NCI-H2107 treated with DMSO at 0.1 percent for 48 hours (cell line): Measurements from ENCODE around the gene FBF1.

Experiments
- DNase-seq: peaks from one replicate; lab custom pipeline; 2025; ENCODE audit not compliant: unreplicated experiment; lab: John Stamatoyannopoulos, UW

Gene FBF1

DNA sequence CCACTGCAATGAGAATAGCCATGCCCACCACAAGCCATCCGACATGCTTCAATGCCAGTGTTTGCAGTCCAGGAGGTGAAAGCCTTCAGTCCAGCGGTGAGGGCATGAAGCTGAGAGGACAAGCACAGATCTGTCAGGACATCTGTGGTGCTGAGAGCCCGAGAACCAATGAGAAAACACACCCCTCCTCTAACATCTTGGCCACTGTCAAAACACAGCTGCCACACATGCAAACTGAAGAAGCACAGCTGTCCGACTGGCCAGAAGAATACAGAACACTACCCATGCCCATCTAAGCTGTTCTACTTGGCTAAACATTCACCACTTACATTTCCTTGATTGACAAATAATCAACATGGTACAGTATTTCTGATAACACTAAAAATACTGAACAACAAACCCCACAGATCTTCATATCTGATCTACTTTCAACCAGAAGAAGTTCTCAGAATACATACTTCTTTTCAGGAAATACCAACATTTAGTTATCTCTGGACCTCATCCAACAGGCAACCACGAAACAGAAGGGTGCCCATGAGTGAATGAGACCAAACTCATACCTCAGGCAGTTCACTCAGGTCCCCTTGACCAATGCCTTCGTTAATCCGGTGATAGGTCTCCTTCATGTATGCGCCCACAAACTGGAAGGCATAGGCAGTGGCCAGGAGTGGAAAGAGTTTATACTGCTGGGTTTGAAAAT lies 10.2 kb upstream of the FBF1 start:
- DNase-seq = no peak

GRCh38 chr17:75950421-75950820 lies 9.6 kb upstream of the FBF1 start:
- no peak for DNase-seq

DNA sequence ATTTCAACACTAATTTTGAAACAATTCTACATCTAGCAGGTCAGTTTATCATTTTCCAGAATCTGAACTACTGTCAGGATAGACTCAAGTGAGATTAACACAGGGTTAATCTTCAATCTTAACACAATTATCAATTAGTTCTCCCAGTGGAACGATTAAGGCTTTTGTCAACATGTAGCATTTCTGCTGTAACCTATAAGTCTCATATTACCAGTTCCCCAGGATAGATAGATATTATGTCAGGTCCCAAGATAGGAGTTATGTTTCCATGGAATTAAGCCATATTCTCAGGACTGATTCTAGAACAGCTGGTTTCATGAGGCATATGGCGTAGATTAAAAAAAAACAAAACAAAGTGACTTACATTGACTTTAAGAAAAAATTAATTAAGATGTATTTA lies 4.4 kb upstream of the FBF1 start:
- DNase-seq = peak; percentile 4

- DNase-seq = no peak
Observed at GRCh38 chr17:75943491-75943890, 2.6 kb upstream of the FBF1 start.

- DNase-seq = no peak
Observed at GRCh38 chr17:75942473-75942872, 1.6 kb upstream of the FBF1 start.

GRCh38 chr17:75941442-75941819 lies 589 bp upstream of the FBF1 start:
- DNase-seq = no peak

GRCh38 chr17:75937652-75938051 lies 3.2 kb downstream of the FBF1 start:
- no peak for DNase-seq

GRCh38 chr17:75933808-75934207 lies 7.0 kb downstream of the FBF1 start:
- DNase-seq = no peak

GRCh38 chr17:75932852-75933251 lies 8.0 kb downstream of the FBF1 start:
- no peak for DNase-seq

DNA sequence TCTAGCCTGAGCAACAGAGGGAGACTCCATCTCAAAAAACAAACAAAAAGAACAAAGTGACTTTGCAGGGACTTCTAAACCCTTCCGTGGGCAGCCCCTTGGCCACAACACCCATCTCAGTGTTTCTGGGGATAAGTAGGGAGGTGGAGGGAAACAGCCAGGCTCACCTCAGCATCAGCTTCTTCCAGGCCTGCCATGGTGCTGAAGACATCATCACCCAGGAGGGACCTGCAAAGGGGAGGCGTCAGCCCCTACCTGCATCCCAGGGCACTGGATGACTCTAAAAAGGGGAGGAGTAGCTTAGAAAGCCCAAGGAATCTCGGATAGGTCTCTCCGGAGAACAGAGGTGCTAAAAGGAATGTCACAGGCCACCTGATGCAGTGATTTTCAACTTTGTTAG lies 9.8 kb downstream of the FBF1 start:
- DNase-seq = no peak

GRCh38 chr17:75927286-75927922 lies 13.4 kb downstream of the FBF1 start:
- DNase-seq = no peak

GRCh38 chr17:75926456-75926855 lies 14.4 kb downstream of the FBF1 start:
- DNase-seq = no peak

DNA sequence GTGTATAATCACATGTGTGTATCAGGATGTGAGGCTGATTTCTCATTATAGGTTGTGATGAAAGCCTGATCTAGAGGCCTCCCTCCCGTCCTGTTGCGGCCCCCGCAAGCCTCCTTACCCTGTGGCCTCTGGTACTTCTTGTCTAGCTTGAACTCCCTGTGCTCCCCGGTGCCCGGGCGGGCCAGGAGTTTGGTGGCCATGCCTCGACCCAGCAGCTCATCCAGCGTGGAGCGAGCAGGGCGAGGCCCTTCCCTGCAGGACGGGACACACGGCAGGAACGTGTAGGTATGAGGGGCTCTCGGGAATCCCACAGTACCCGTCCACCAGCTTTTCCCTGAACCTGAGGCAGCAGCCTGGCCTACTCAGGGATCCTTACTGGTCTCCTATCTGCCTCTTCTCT lies 14.9 kb downstream of the FBF1 start:
- DNase-seq = no peak

- DNase-seq = no peak
Observed at GRCh38 chr17:75925103-75925502, 15.7 kb downstream of the FBF1 start.

- DNase-seq = no peak
Observed at GRCh38 chr17:75922963-75923874, 17.6 kb downstream of the FBF1 start.

GRCh38 chr17:75922173-75922961 lies 18.5 kb downstream of the FBF1 start:
- DNase-seq = no peak

DNA sequence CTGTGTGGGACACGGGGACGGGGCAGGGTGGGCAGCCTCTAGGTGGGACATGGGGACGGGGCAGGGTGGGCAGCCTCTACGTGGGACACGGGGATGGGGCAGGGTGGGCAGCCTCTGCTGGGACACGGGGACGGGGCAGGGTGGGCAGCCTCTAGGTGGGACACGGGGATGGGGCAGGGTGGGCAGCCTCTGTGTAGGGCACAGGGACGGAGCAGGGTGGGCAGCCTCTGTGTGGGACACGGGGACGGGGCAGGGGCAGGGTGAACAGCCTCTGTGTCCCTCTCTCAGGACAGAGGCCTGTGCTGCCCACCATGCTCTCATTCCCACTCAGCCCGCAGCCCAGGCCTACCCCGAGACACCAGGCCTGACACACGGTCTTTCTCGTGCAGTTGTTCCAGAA lies 19.2 kb downstream of the FBF1 start:
- DNase-seq = no peak

DNA sequence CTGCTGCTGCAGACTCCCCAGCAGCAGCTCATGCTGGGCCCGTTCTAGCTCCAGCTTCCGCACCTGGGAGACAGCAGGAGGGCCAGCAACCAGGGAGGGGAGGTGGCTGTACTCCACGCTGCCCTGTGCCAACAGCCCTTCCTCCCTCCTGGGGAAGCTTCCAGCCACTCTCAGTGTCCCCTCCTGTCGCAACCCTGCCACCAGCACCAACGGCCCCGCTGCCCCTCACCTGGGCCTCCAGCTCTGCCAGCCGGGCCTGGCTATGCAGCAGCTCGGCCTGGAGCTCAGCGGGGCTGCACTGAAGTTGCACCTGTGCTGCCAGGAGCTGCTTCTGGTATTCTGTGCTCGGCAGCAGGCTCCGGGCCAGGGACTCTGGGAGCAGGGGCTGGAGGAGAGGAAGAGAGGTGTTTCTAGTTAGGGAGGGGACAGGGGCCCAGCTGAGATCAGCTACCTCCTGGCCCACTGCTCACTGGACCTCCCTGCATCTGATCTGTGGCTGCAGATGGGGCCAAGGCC lies 20.7 kb downstream of the FBF1 start:
- peak; percentile 23 for DNase-seq

- no peak for DNase-seq
Observed at GRCh38 chr17:75919611-75920010, 21.2 kb downstream of the FBF1 start.

GRCh38 chr17:75917917-75918445 lies 22.9 kb downstream of the FBF1 start:
- no peak for DNase-seq
